ENCODE results near the gene STIM2.
"Not testable (repeated sequence)": the region's sequence is repeated elsewhere in the genome, so short reads cannot be mapped to it uniquely, and the experiment has no call there.

STIM2 gene

GRCh38 chr4:26958925-26959653 lies 98.4 kb downstream of the STIM2 start:
- no peak for DNase-seq

DNA sequence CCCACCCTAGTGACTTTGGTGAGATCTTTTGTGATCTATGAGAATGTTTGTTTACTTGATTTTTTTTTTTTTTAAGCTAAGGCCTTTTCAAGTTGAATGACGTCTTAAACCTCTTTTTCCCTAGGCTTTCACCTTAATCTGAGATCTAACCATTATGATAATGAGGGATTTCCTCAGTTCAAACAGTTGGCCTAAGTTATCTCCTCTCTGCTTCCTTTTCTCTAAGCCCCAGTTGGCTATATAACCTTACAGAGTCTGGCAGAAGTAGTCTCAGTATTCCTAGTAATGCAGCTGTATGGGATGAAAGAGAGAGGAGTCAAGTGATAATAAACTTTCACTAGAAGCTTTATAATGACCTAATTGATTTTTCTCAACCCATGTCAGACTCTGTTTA lies 99.0 kb downstream of the STIM2 start:
- no peak for DNase-seq

- DNase-seq: no peak
These were observed 102.1 kb downstream of the STIM2 start for GRCh38 chr4:26962720-26963119.

- no peak for DNase-seq
These were observed 103.9 kb downstream of the STIM2 start for GRCh38 chr4:26964512-26964911.

DNA sequence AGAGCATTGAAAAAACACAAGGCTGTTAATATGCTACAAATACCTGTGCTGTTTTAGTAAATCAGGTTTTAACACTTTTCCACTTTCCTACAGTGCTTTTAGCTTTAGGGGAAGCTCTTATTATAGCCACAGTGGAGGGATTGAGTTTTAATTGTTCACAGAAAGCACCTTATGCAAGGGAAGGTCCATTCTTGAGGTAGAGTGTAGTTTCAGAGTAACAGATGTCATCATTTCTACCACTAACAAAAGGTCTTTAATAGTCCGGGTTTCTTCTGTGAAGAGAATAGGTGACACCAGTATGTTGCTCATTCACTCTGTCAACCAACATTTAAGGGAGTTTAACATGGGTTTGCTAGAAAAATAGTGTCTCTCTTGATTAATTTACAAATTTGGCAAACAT lies 104.4 kb downstream of the STIM2 start:
- DNase-seq: no peak

DNA sequence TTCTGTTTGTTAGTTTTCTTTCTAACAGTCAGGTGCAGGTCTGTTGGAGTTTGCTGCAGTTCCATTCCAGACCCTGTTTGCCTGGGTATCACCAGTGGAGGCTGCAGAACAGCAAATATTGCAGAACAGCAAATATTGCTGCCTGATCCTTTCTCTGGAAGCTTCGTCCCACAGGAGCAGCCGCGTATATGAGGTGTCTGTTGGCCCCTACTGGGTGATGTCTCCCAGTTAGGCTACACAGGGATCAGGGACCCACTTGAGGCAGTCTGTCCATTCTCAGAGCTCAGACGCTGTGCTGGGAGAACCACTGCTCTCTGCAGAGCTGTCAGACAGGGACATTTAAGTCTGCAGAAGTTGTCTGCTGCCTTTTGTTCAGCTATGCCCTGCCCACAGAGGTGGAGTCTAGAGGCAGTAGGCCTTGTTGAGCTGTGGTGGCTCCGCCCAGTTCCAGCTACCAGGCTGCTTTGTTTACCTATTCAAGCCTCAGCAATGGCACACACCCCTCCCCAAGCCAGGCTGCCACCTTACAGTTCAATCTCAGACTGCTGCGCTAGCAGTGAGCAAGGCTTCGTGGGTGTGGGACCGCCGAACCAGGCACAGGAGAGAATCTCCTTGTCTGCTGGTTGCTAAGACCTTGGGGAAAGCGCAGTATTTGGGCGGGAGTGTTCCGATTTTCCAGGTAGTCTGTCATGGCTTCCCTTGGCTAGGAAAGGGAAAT lies 115.0 kb downstream of the STIM2 start:
- DNase-seq: not testable (repeated sequence)

- DNase-seq: no peak
These were observed 117.9 kb downstream of the STIM2 start for GRCh38 chr4:26978387-26979053.

- DNase-seq: no peak
These were observed 124.3 kb downstream of the STIM2 start for GRCh38 chr4:26984896-26985295.

GRCh38 chr4:26985873-26986272 lies 125.2 kb downstream of the STIM2 start:
- DNase-seq: no peak

- DNase-seq: no peak
These were observed 126.5 kb downstream of the STIM2 start for GRCh38 chr4:26987191-26987590.

DNA sequence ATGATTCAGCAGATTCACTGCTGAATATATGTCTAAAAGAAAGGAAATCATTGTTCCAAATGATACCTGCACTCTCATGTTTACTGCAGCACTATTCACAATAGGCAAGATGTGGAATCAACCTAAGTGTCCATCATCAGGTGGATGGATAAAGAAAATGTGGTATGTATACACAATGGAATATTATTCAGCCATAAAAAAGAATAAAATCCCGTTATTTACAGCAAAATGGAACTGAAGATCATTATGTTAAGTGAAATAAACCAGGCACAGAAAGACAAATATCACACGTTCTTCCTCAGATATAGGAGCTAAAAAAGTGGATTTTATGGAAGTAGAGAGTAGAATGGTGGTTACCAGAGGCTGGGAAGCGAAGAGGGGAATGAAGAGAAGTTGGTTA lies 130.4 kb downstream of the STIM2 start:
- DNase-seq: no peak

DNA sequence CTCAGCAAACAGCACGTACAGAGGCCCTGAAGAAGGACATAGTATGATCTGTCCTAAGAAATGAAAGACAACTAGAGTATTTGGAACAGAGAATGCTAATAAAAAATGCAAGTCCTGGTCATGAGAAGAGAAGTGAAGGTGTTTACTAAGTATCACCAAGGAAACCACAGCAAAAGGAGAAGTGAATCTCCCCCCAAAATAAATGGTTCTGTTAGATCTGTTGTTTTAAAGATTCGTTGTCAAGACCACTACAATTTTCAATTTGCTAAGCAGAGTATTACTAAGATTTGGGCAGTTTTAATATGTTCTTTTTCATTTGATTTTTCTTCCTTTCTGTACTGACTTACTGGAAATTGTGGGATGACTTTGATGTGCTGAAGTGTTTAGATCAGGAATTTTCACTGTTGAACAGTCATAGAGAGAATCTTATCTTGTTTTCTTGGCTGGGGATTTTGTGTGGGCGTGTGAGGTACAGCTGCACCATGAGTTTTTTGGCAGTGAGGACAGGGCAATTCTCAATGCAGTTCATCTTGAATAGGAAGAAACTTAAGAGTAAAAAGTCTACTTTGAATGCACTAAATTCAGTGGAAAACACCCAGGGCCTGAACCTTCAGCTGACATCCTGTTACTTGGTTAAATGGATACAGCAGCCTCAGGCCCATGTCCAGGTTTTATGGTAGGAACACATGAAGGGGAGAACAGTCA lies 132.2 kb downstream of the STIM2 start:
- no peak for DNase-seq

DNA sequence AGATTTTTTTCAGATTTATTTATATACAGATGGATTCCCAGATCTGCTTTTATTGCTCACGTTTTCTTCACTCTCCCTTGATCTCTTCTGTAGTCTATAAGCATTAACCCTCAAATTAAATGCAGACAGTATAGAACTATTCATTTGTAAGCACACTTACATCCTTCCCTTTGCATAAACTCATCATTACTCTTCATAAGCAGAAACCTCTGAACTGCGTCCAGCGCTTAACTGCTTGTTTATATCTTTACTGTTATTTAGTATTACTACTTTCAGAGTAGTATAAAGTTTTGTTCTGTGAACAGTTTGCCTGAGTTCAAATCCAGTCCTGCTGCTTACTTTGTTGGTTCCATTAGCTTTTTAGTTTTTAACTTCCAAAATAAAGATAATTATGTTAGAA lies 132.9 kb downstream of the STIM2 start:
- no peak for DNase-seq

DNA sequence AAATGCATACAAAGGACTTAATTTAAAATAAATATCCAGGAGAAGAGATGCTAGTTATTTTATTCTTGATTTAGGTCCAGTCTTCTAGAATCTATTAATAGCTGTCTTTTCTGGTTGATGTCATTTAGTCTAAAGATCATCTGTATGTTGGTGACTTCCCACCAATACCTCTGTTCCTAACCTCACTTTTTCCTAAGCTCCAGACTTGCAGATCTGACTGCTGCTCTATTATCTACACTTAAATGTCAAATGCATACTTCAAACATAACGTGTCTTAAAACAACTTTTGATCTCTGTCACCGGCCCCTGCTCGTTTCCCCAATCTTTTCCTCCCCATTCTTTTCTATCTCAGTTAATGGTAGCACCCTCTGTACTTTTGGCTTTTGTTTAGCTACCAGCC lies 133.3 kb downstream of the STIM2 start:
- no peak for DNase-seq

- no peak for DNase-seq
These were observed 134.7 kb downstream of the STIM2 start for GRCh38 chr4:26995316-26995715.

DNA sequence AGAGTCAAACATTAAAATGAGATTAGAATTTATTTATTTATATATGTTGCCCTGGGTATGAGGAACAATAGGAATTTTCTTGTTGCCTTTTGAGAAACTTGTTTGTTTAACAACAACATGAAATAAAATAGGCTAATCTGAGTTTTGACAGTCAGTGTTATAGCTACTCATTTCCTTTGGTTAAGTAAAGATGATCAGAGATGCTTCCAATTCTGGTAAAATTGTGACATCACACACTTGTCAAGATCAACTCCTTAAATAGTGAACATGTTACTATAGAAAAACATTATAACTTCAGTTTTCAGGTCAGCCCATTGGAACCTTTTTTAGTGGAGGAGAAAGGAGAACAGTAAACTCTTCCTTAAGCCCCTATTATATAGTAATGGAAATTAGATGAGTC lies 136.1 kb downstream of the STIM2 start:
- no peak for DNase-seq

DNA sequence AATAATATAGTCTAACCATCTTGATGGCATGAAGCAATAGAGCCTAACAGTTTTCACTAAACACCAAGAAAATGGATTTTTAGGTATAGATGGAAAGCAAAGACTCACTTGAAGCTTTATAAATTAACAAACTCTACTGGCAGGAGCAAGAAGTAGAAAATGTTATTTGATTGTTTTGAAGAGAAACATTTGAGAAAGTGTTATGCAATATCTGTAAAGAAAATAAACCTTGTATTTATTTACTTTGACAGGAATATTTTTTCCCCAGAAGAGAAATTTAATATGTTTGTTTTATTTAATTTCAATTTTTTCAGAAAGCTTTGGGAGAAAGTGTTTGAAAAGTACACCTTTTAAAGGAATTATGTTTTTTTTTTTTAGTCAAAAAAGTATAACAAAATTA lies 139.0 kb downstream of the STIM2 start:
- DNase-seq: no peak

- no peak for DNase-seq
These were observed 139.5 kb downstream of the STIM2 start for GRCh38 chr4:27000122-27000521.

GRCh38 chr4:27000820-27001219 lies 140.2 kb downstream of the STIM2 start:
- DNase-seq: no peak

- no peak for DNase-seq
These were observed 140.9 kb downstream of the STIM2 start for GRCh38 chr4:27001398-27002164.

GRCh38 chr4:27003642-27004113 lies 143.0 kb downstream of the STIM2 start:
- no peak for DNase-seq

GRCh38 chr4:27005501-27005900 lies 144.9 kb downstream of the STIM2 start:
- DNase-seq: no peak

Data from retina (tissue), 1 donor.